GM19324 (cell line): ENCODE data around the gene TBCEL.
"Not testable (repeated sequence)": the region's sequence is repeated elsewhere in the genome, so short reads cannot be mapped to it uniquely, and the experiment has no call there.

Experiments used
- ATAC-seq: cut with Tn5 transposase; IDR thresholded peaks from one replicate; pipeline ENCODE4 v1.9.1; 2021; ENCODE audit warnings: mild to moderate bottlenecking, moderate library complexity; ENCODE audit not compliant: unreplicated experiment, low FRiP score

The TBCEL gene

GRCh38 chr11:121024989-121025388 is 1.1 kb downstream of the TBCEL start:
- no peak for ATAC-seq

GRCh38 chr11:121029153-121029552 is 5.3 kb downstream of the TBCEL start:
- ATAC-seq: no peak

- no peak for ATAC-seq
These were observed 6.0 kb downstream of the TBCEL start for GRCh38 chr11:121029813-121030445.

- ATAC-seq: no peak
These were observed 7.3 kb downstream of the TBCEL start for GRCh38 chr11:121031167-121031566.

GRCh38 chr11:121031648-121032047 is 7.7 kb downstream of the TBCEL start:
- not testable (repeated sequence) for ATAC-seq

- ATAC-seq: no peak
These were observed 8.6 kb downstream of the TBCEL start for GRCh38 chr11:121032546-121032945.

GRCh38 chr11:121033635-121034034 is 9.7 kb downstream of the TBCEL start:
- no peak for ATAC-seq

- ATAC-seq: no peak
These were observed 11.4 kb downstream of the TBCEL start for GRCh38 chr11:121035169-121035755.

- no peak for ATAC-seq
These were observed 11.9 kb downstream of the TBCEL start for GRCh38 chr11:121035780-121036179.

GRCh38 chr11:121037016-121037415 is 13.1 kb downstream of the TBCEL start:
- ATAC-seq: no peak

GRCh38 chr11:121038648-121039409 is 14.9 kb downstream of the TBCEL start:
- ATAC-seq: no peak

- no peak for ATAC-seq
These were observed 16.2 kb downstream of the TBCEL start for GRCh38 chr11:121039971-121040613.

GRCh38 chr11:121040614-121041002 is 16.7 kb downstream of the TBCEL start:
- ATAC-seq: no peak

- no peak for ATAC-seq
These were observed 17.2 kb downstream of the TBCEL start for GRCh38 chr11:121041072-121041471.

GRCh38 chr11:121042296-121042695 is 18.4 kb downstream of the TBCEL start:
- ATAC-seq: no peak

- ATAC-seq: no peak
These were observed 24.0 kb downstream of the TBCEL start for GRCh38 chr11:121047926-121048325.

GRCh38 chr11:121048464-121049233 is 24.7 kb downstream of the TBCEL start:
- no peak for ATAC-seq

- no peak for ATAC-seq
These were observed 29.3 kb downstream of the TBCEL start for GRCh38 chr11:121053244-121053643.

GRCh38 chr11:121054266-121054665 is 30.4 kb downstream of the TBCEL start:
- ATAC-seq: no peak

- no peak for ATAC-seq
These were observed 31.2 kb downstream of the TBCEL start for GRCh38 chr11:121055076-121055475.

GRCh38 chr11:121057922-121058321 is 34.0 kb downstream of the TBCEL start:
- no peak for ATAC-seq
